Upper lobe of right lung (tissue), 1 donor: ENCODE measurements around the gene PLEKHO2. TPM values are rescaled to one million over a fixed set of nuclear protein-coding genes. Genes with fewer than 3 reads are reported as not detected.

Experiments used
- ATAC-seq: fragments of 200-7000 bp; cut with Tn5 transposase; one replicate; pipeline ENCODE4 v1.9.1; 2020; ENCODE audit warnings: mild to moderate bottlenecking, moderate library complexity
- DNase-seq: peaks from one replicate; pipeline ENCODE4 v3.0.0-alpha.2; 2020
- H3K27ac ChIP-seq: fragments of 200-600 bp; one replicate; pipeline ENCODE4 v1.8.0; 2022
- H3K27me3 ChIP-seq: fragments of 200-600 bp; one replicate; pipeline ENCODE4 v1.8.0; 2022; ENCODE audit warnings: mild to moderate bottlenecking
- H3K36me3 ChIP-seq: fragments of 200-600 bp; one replicate; pipeline ENCODE4 v1.8.0; 2022
- H3K4me1 ChIP-seq: fragments of 200-600 bp; one replicate; pipeline ENCODE4 v1.8.0; 2022
- H3K4me3 ChIP-seq: fragments of 200-600 bp; one replicate; pipeline ENCODE4 v1.8.0; 2022; ENCODE audit warnings: mild to moderate bottlenecking
- H3K9me3 ChIP-seq: fragments of 200-600 bp; one replicate; pipeline ENCODE4 v1.8.0; 2022
- CTCF ChIP-seq: fragments of 200-600 bp; IDR thresholded peaks from one replicate; pipeline ENCODE4 v1.8.0; 2022; ENCODE audit warnings: antibody characterized with exemption
- intact Hi-C: fragments of 100-400 bp; cut with DNase I; formaldehyde crosslinking; loops from one replicate; pipeline ENCODE4 v1.11.0; 2022
- total RNA-seq: library from RNA; stranded (reverse); fragmentation: NEBNext Ultra II Directional; extraction: Animal tissue kit (Norgen Biotek cat#: 25700); gene quantifications from one replicate; pipeline ENCODE4 v1.2.1, GENCODE V29; 2021
- donor health status: DM: no; HTN: yes; CAD: no; lungs with severe emphysema.

The PLEKHO2 gene
- total RNA-seq, 1 donor from 2014 or later: 62.8 TPM

- no peaks in the 10 kb centered on the region for H3K27me3 ChIP-seq
- no peaks in the 10 kb centered on the region for H3K36me3 ChIP-seq
- no peak overlapping the region for H3K27ac ChIP-seq
- no peak for TF ChIP-seq CTCF
- ATAC-seq (no peak), DNase-seq (no peak)
- no peak overlapping the region for H3K4me3 ChIP-seq
- no peaks in the 10 kb centered on the region for H3K9me3 ChIP-seq
- intact Hi-C loops: loop anchor here (5.0 kb wide), 1 partner anchor 72 kb away; no protein-coding TSS in a partner anchor
- H3K4me1 ChIP-seq: no peaks in the 10 kb centered on the region
Observed at GRCh38 chr15:64804619-64805018, 37.1 kb upstream of the PLEKHO2 start.

GRCh38 chr15:64806509-64806908 is 35.2 kb upstream of the PLEKHO2 start:
- DNase-seq (no peak), ATAC-seq (no peak)
- no peak overlapping the region for H3K27ac ChIP-seq
- intact Hi-C loops: loop anchor here (5.0 kb wide), 1 partner anchor 74 kb away; no protein-coding TSS in a partner anchor
- H3K4me3 ChIP-seq: no peak overlapping the region
- no peaks in the 10 kb centered on the region for H3K27me3 ChIP-seq
- no peaks in the 10 kb centered on the region for H3K4me1 ChIP-seq
- H3K36me3 ChIP-seq: no peaks in the 10 kb centered on the region
- no peaks in the 10 kb centered on the region for H3K9me3 ChIP-seq
- no peak for TF ChIP-seq CTCF

- Histone ChIP-seq H3K4me1 (no peaks in the 10 kb centered on the region), H3K27me3 (no peaks in the 10 kb centered on the region), H3K36me3 (no peaks in the 10 kb centered on the region), H3K27ac (no peak overlapping the region), H3K9me3 (no peaks in the 10 kb centered on the region), H3K4me3 (no peak overlapping the region)
- TF ChIP-seq CTCF: no peak
- intact Hi-C loops: loop anchor here (5.0 kb wide), 1 partner anchor 75 kb away; no protein-coding TSS in a partner anchor
- ATAC-seq (no peak), DNase-seq (no peak)
Observed at GRCh38 chr15:64807051-64807749, 34.5 kb upstream of the PLEKHO2 start.

GRCh38 chr15:64807751-64808222 is 33.9 kb upstream of the PLEKHO2 start:
- Histone ChIP-seq H3K4me1 (no peaks in the 10 kb centered on the region), H3K27ac (no peak overlapping the region), H3K4me3 (no peak overlapping the region), H3K36me3 (no peaks in the 10 kb centered on the region), H3K9me3 (no peaks in the 10 kb centered on the region), H3K27me3 (no peaks in the 10 kb centered on the region)
- DNase-seq (no peak), ATAC-seq (no peak)
- TF ChIP-seq CTCF: no peak
- intact Hi-C loops: loop anchor here (5.0 kb wide), 1 partner anchor 75 kb away; no protein-coding TSS in a partner anchor

GRCh38 chr15:64808785-64809453 is 32.8 kb upstream of the PLEKHO2 start:
- Histone ChIP-seq H3K27ac (no peak overlapping the region), H3K4me1 (no peaks in the 10 kb centered on the region), H3K9me3 (no peaks in the 10 kb centered on the region), H3K36me3 (no peaks in the 10 kb centered on the region), H3K27me3 (no peaks in the 10 kb centered on the region), H3K4me3 (no peak overlapping the region)
- no peak for TF ChIP-seq CTCF
- ATAC-seq: no peak
- no peak for DNase-seq
- intact Hi-C loops: loop anchor here (5.0 kb wide), 1 partner anchor 77 kb away; no protein-coding TSS in a partner anchor
